Nephron (organoid): Measurements from ENCODE around the gene KIF16B.

Experiments used
- H3K27ac Mint-ChIP-seq, 3 experiments: 2 replicates each; pipeline ENCODE4 v1.8.0; 2020; ENCODE audit warnings: mixed read lengths in 3 of 3, mild to moderate bottlenecking in 2 of 3, moderate library complexity in 1 of 3
- H3K27me3 Mint-ChIP-seq: 2 replicates; pipeline ENCODE4 v1.8.0; 2021; ENCODE audit warnings: low read depth, mild to moderate bottlenecking, moderate library complexity, mixed read lengths
- H3K36me3 Mint-ChIP-seq: 2 replicates; pipeline ENCODE4 v1.8.0; 2020; ENCODE audit warnings: low read depth, mixed read lengths
- H3K4me1 Mint-ChIP-seq: 2 replicates; pipeline ENCODE4 v1.8.0; 2020; ENCODE audit warnings: mixed read lengths
- H3K4me3 Mint-ChIP-seq, 3 experiments: 2 replicates each; pipeline ENCODE4 v1.8.0; 2020; ENCODE audit warnings: mild to moderate bottlenecking in 3 of 3, mixed read lengths in 3 of 3, moderate library complexity in 2 of 3
- H3K9me3 Mint-ChIP-seq: 2 replicates; pipeline ENCODE4 v1.8.0; 2020; ENCODE audit warnings: mixed read lengths
- CTCF ChIP-seq, 3 experiments: fragments of 200-600 bp; sonication (generic); IDR thresholded peaks; one replicate each; pipeline ENCODE4 v1.5.0; 2021; ENCODE audit warnings: antibody characterized with exemption in 3 of 3; ENCODE audit not compliant: unreplicated experiment in 3 of 3

KIF16B gene

GRCh38 chr20:16501301-16501700, 71.9 kb downstream of the KIF16B start:
- Mint-ChIP-seq H3K27ac (no peak overlapping the region), H3K4me1 (peaks cover 10% of the 10 kb centered on the region), H3K4me3 (no peak overlapping the region), H3K9me3 (no peaks in the 10 kb centered on the region), H3K27me3 (no peaks in the 10 kb centered on the region), H3K36me3 (peaks cover 51% of the 10 kb centered on the region)
- no peak for TF ChIP-seq CTCF (IDR thresholded peaks at IDR 0.05; ENCODE audit: unreplicated experiment in 3 of 3)

- H3K4me1 Mint-ChIP-seq: peaks cover 10% of the 10 kb centered on the region
- H3K27ac Mint-ChIP-seq: no peak overlapping the region
- no peak overlapping the region for H3K4me3 Mint-ChIP-seq
- no peak for TF ChIP-seq CTCF (IDR thresholded peaks at IDR 0.05; ENCODE audit: unreplicated experiment in 3 of 3)
- no peaks in the 10 kb centered on the region for H3K9me3 Mint-ChIP-seq
- H3K36me3 Mint-ChIP-seq: peaks cover 40% of the 10 kb centered on the region
- H3K27me3 Mint-ChIP-seq: no peaks in the 10 kb centered on the region
These were observed 73.1 kb downstream of the KIF16B start for GRCh38 chr20:16500197-16500596.

GRCh38 chr20:16498526-16499253, 74.6 kb downstream of the KIF16B start:
- peaks cover 10% of the 10 kb centered on the region for H3K4me1 Mint-ChIP-seq
- TF ChIP-seq CTCF (IDR thresholded peaks at IDR 0.05; ENCODE audit: unreplicated experiment in 3 of 3): no peak
- no peak overlapping the region for H3K27ac Mint-ChIP-seq
- H3K36me3 Mint-ChIP-seq: peaks cover 36% of the 10 kb centered on the region
- no peaks in the 10 kb centered on the region for H3K27me3 Mint-ChIP-seq
- no peak overlapping the region for H3K4me3 Mint-ChIP-seq
- no peaks in the 10 kb centered on the region for H3K9me3 Mint-ChIP-seq

GRCh38 chr20:16497896-16498295, 75.4 kb downstream of the KIF16B start:
- Mint-ChIP-seq H3K4me1 (peaks cover 10% of the 10 kb centered on the region), H3K36me3 (peaks cover 34% of the 10 kb centered on the region), H3K27me3 (no peaks in the 10 kb centered on the region), H3K27ac (no peak overlapping the region), H3K9me3 (no peaks in the 10 kb centered on the region), H3K4me3 (no peak overlapping the region)
- no peak for TF ChIP-seq CTCF (IDR thresholded peaks at IDR 0.05; ENCODE audit: unreplicated experiment in 3 of 3)

- H3K36me3 Mint-ChIP-seq: peaks cover 48% of the 10 kb centered on the region
- no peak for TF ChIP-seq CTCF (IDR thresholded peaks at IDR 0.05; ENCODE audit: unreplicated experiment in 3 of 3)
- no peaks in the 10 kb centered on the region for H3K27me3 Mint-ChIP-seq
- H3K4me3 Mint-ChIP-seq: no peak overlapping the region
- peaks cover 20% of the 10 kb centered on the region for H3K4me1 Mint-ChIP-seq
- no peaks in the 10 kb centered on the region for H3K9me3 Mint-ChIP-seq
- no peak overlapping the region for H3K27ac Mint-ChIP-seq
These were observed 79.8 kb downstream of the KIF16B start for GRCh38 chr20:16493486-16493885.

- Mint-ChIP-seq H3K27ac (peak overlapping the region in 2 of 3 experiments; percentile 9 to 71), H3K27me3 (no peaks in the 10 kb centered on the region)
- TF ChIP-seq CTCF (IDR thresholded peaks at IDR 0.05; ENCODE audit: unreplicated experiment in 3 of 3): no peak
These were observed 81.8 kb downstream of the KIF16B start for GRCh38 chr20:16491294-16491905.

More at GRCh38 chr20:16491294-16491905, 81.8 kb downstream of the KIF16B start:
- H3K9me3 Mint-ChIP-seq: no peaks in the 10 kb centered on the region
- no peak overlapping the region for H3K4me3 Mint-ChIP-seq
- H3K4me1 Mint-ChIP-seq: peaks cover 32% of the 10 kb centered on the region
- H3K36me3 Mint-ChIP-seq: peaks cover 58% of the 10 kb centered on the region
